ENCODE data around the gene RNF224.
"Not testable (repeated sequence)": the region's sequence is repeated elsewhere in the genome, so short reads cannot be mapped to it uniquely, and the experiment has no call there.

The RNF224 gene

DNA sequence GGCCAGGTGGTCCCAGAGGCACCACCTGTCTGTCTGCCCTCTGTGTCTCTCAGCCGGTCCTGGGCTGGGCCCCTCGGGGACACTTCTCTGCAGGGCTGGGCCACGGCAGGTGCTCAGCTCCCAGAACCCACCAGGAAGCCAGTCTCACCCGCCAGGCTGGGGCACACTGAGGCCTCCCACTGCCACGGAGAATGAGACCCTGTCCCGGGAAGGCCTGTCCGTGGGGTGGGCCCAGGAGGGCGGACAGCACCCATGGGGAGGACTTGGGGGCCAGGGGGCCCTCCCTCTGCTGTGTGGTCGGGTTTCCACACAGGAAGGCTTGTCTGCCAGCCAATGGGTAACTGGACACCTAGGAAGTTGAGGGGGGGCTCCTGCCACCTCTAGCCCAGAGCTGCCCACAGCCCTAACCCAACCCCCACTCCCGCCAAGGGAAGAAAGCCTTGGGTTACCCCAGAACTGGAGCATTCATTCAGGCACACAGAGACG, 9.7 kb downstream of the RNF224 start:
- no peaks in the 10 kb centered on the region for H3K9me3 Mint-ChIP-seq
- H3K36me3 Mint-ChIP-seq (ENCODE audit: insufficient read depth): peaks cover 10% of the 10 kb centered on the region
- peaks cover 8% of the 10 kb centered on the region for H3K27me3 Mint-ChIP-seq
- no peak overlapping the region for H3K27ac Mint-ChIP-seq (ENCODE audit: low read depth)
- ATAC-seq (replicated peaks; ENCODE audit: extremely low read depth, poor library complexity, severe bottlenecking): no peak
- no peak overlapping the region for H3K4me3 Mint-ChIP-seq
- peaks cover 6% of the 10 kb centered on the region for H3K4me1 Mint-ChIP-seq
- no peak for DNase-seq (ENCODE audit: low spot score in 2 of 2)

DNA sequence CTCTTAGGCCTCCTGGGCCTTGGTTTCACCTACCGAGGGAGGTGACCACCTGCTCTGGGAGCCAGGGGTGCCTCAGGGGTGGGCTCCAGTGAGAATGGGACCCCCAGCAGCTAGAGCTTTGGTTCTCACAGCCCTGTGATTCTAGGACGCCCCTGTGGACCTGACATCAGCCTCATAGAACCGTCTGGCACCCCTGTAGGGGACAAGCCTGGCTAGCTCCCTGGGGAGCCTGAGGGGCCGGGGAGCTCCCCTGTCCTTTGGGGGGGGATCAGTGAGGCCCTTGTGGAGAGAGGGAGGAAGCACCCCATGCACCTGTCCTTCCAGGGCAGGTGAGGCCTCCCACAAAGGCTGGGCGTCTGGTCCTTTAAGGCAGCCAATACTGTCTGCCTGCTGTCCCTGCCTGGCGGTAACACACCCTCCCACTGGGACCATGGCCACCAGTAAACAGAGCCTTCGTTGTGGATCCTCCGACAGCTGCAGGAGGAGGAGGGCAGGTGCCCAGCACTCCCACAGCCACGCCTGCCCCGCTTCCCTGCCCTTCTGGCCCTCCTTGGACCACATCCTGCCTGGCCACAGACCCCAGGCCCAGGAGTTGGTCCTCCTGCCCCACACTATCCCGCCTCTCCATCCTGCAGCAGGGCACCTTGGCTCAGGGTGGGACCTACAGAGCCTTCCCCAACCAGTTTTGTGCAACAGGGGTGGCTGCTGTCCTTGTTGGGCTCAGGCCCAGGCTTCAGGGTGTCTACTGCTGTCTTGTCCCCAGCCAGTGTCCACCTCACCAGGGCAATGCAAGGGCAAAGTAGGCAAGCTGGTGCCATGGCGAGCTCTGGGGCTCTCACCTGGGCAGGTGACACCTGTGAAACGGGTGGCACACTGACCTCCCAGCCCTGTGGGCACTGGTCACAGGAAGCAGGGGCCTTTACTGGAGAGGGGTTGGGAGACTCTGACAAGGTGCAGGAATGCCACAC, 10.7 kb downstream of the RNF224 start:
- no peak overlapping the region for H3K27ac Mint-ChIP-seq (ENCODE audit: low read depth)
- ATAC-seq (replicated peaks; ENCODE audit: extremely low read depth, poor library complexity, severe bottlenecking): no peak

DNA sequence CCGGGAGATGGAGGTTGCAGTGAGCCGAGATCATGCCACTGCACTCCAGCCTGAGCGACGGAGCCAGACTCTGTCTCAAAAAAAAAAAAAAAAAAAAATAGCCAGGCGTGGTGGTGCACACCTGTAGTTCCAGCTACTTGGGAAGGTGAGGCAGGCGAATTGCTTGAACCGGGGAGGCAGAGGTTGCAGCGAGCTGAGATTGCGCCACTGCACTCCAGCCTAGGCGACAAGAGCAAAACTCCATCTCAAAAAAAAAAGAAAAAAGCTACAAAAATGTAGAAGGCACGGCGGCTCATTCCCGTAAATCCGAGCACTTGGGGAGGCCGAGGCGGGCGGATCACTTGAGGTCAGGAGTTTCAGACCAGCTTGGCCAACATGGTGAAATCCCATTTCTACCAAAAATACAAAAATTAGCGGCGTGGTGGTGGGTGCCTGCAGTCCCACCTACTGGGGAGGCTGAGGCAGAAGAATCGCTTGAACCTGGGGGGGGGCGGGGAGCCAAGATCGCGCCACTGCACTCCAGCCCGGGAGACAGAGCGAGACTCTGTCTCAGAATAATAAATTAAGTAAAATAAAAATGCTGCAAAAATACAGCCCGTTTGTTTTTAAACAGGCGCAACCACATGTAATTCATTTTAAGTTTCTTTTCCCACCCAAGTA, 12.4 kb downstream of the RNF224 start:
- Mint-ChIP-seq H3K4me3 (peak overlapping the region; percentile 92), H3K4me1 (peaks cover 24% of the 10 kb centered on the region), H3K36me3 (ENCODE audit: insufficient read depth) (peaks cover 25% of the 10 kb centered on the region), H3K27ac (ENCODE audit: low read depth) (peak overlapping the region; percentile 46)
- H3K27me3 Mint-ChIP-seq; DNase-seq (ENCODE audit: low spot score in 2 of 2); ATAC-seq (replicated peaks; ENCODE audit: extremely low read depth, poor library complexity, severe bottlenecking); H3K9me3 Mint-ChIP-seq: not testable (repeated sequence)

More for the DNA sequence above, 10.7 kb downstream of the RNF224 start:
- Mint-ChIP-seq H3K9me3 (no peaks in the 10 kb centered on the region), H3K27me3 (peaks cover 8% of the 10 kb centered on the region), H3K4me3 (no peak overlapping the region), H3K4me1 (peaks cover 16% of the 10 kb centered on the region), H3K36me3 (ENCODE audit: insufficient read depth) (peaks cover 20% of the 10 kb centered on the region)
- no peak for DNase-seq (ENCODE audit: low spot score in 2 of 2)

DNA sequence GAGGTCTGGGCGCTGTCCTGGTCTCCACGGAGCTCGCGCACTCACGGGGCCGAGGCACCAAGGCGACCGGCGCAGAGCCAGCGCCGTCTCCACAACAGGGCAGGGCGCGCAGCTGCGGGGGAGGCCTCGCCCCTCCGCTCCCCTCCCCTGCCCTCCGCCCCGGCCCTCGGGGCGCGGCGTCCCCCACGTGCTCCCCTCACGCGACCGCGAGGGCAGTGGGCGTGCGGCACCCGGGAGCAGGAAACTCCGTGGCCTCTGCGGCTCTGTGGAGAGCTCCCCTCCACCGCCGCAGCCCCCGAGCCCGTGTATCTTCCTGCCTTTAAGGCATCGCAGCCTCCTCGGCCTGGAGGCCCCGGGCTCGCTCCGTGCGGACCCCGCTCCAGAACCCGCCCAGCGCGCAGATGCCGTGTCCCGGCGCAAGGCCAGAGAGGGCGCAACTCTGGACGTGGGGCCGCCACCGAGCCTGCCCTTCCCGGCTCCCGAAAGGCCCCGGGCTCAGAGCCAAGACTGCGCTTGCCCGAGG, 13.1 kb downstream of the RNF224 start:
- ATAC-seq (replicated peaks; ENCODE audit: extremely low read depth, poor library complexity, severe bottlenecking) (peak; percentile 33), DNase-seq (ENCODE audit: low spot score in 2 of 2) (peak in 1 of 2 donors; percentile 65)
- H3K27me3 Mint-ChIP-seq: no peaks in the 10 kb centered on the region
- H3K4me1 Mint-ChIP-seq: peaks cover 24% of the 10 kb centered on the region
- H3K4me3 Mint-ChIP-seq: peak overlapping the region; percentile 92
- H3K36me3 Mint-ChIP-seq (ENCODE audit: insufficient read depth): peaks cover 25% of the 10 kb centered on the region
- H3K27ac Mint-ChIP-seq (ENCODE audit: low read depth): peak overlapping the region; percentile 88
- no peaks in the 10 kb centered on the region for H3K9me3 Mint-ChIP-seq

DNA sequence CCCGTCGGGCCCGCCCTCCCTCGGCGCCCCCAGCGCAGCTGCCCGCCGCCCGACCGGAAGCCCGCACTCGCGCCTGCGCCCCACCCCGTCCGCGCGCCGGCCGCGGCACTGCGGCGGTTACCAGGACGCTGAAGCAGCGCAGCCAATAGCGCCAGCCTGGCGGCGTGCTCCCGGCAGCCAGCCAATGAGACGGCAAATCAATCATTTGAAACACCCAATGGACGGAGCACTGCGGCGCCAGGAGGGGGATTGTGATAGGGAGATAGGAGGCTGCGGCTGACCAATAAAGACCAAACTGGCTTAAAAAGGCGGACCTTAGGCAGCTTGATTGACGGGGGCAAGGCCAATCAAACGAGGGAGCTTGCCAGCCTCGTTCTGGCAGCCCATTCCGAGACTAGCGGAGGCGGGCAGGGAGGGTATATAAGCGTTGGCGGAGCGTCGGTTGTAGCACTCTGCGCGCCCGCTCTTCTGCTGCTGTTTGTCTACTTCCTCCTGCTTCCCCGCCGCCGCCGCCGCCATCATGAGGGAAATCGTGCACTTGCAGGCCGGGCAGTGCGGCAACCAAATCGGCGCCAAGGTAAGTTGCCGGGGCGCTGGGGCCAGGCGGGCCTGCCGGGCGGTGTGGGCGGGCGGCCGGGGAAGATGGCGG, 13.7 kb downstream of the RNF224 start, which contains the start of gene TUBB4B:
Gene TUBB4B (plus strand): TSS at position 447 of the 649 bp plus-strand sequence. CDS start 74 bp downstream, at position 521.
- peak; percentile 91 to 98 for DNase-seq (ENCODE audit: low spot score in 2 of 2)
- Mint-ChIP-seq H3K36me3 (ENCODE audit: insufficient read depth) (peaks cover 25% of the 10 kb centered on the region), H3K4me3 (peak within 1 kb of the TSS; percentile 92), H3K27me3 (no peaks in the 10 kb centered on the region), H3K27ac (ENCODE audit: low read depth) (peak within 1 kb of the TSS; percentile 88), H3K4me1 (peaks cover 24% of the 10 kb centered on the region), H3K9me3 (no peaks in the 10 kb centered on the region)
- peak; percentile 86 for ATAC-seq (replicated peaks; ENCODE audit: extremely low read depth, poor library complexity, severe bottlenecking)

DNA sequence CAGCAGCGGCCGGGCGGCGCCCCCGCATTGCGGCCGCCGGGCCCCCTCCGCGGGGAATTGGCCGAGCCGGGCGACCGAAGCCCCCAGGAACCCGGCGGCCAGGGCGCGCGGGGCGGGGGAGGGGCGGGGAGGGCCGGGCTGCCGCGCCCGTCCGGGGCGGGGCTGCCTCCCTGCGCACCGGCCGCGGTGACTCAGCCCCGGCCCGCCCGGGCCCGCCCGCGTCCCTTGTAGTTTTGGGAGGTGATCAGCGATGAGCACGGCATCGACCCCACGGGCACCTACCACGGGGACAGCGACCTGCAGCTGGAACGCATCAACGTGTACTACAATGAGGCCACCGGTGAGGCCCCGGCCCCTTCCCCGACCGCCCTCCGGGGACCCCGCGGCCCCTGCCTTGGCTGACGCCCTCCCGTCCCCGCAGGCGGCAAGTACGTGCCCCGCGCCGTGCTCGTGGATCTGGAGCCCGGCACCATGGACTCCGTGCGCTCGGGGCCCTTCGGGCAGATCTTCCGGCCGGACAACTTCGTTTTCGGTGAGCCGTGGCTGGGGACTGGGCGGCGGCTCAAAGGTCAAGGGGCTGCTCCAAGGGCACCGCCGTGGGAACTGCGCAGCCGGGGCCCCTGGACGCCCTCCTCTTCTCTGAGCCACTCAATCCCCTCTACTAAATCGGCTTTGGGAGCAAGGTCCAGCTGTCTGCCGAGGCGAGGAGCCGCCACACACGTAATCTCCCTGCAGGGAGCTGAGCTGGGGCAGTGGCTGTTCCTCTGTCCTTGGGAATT, 14.4 kb downstream of the RNF224 start:
- peak overlapping the region; percentile 88 for H3K27ac Mint-ChIP-seq (ENCODE audit: low read depth)
- peaks cover 25% of the 10 kb centered on the region for H3K36me3 Mint-ChIP-seq (ENCODE audit: insufficient read depth)
- H3K4me3 Mint-ChIP-seq: peak overlapping the region; percentile 92
- H3K4me1 Mint-ChIP-seq: peaks cover 24% of the 10 kb centered on the region
- no peaks in the 10 kb centered on the region for H3K9me3 Mint-ChIP-seq
- ATAC-seq (replicated peaks; ENCODE audit: extremely low read depth, poor library complexity, severe bottlenecking) (peak; percentile 17), DNase-seq (ENCODE audit: low spot score in 2 of 2) (no peak)
- no peaks in the 10 kb centered on the region for H3K27me3 Mint-ChIP-seq

DNA sequence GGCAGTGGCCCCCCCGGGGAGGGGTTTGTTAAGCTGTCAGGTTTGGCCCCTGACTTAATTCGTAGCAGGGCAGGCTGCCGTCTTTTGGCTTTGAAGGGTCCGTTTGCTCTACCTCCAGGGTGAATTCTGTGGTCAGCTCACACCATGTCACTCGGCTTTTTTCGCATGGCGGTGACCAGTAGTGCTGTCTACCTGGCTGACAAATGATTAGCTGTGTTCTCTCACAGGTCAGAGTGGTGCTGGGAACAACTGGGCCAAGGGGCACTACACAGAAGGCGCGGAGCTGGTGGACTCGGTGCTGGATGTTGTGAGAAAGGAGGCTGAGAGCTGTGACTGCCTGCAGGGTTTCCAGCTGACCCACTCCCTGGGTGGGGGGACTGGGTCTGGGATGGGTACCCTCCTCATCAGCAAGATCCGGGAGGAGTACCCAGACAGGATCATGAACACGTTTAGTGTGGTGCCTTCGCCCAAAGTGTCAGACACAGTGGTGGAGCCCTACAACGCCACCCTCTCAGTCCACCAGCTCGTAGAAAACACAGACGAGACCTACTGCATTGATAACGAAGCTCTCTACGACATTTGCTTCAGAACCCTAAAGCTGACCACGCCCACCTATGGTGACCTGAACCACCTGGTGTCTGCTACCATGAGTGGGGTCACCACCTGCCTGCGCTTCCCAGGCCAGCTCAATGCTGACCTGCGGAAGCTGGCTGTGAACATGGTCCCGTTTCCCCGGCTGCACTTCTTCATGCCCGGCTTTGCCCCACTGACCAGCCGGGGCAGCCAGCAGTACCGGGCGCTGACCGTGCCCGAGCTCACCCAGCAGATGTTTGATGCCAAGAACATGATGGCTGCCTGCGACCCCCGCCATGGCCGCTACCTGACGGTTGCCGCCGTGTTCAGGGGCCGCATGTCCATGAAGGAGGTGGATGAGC, 15.2 kb downstream of the RNF224 start:
- H3K27ac Mint-ChIP-seq (ENCODE audit: low read depth): peak overlapping the region; percentile 88
- DNase-seq (ENCODE audit: low spot score in 2 of 2) (no peak), ATAC-seq (replicated peaks; ENCODE audit: extremely low read depth, poor library complexity, severe bottlenecking) (no peak)
- H3K4me3 Mint-ChIP-seq: peak overlapping the region; percentile 92
- no peaks in the 10 kb centered on the region for H3K27me3 Mint-ChIP-seq
- no peaks in the 10 kb centered on the region for H3K9me3 Mint-ChIP-seq
- H3K36me3 Mint-ChIP-seq (ENCODE audit: insufficient read depth): peaks cover 25% of the 10 kb centered on the region
- peaks cover 24% of the 10 kb centered on the region for H3K4me1 Mint-ChIP-seq

DNA sequence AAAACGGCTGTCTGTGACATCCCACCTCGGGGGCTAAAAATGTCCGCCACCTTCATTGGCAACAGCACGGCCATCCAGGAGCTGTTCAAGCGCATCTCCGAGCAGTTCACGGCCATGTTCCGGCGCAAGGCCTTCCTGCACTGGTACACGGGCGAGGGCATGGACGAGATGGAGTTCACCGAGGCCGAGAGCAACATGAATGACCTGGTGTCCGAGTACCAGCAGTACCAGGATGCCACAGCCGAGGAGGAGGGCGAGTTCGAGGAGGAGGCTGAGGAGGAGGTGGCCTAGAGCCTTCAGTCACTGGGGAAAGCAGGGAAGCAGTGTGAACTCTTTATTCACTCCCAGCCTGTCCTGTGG, 15.9 kb downstream of the RNF224 start:
- Mint-ChIP-seq H3K4me3 (peak overlapping the region; percentile 92), H3K4me1 (peaks cover 24% of the 10 kb centered on the region), H3K36me3 (ENCODE audit: insufficient read depth) (peaks cover 25% of the 10 kb centered on the region)
- DNase-seq (ENCODE audit: low spot score in 2 of 2); H3K27ac Mint-ChIP-seq (ENCODE audit: low read depth); H3K9me3 Mint-ChIP-seq; ATAC-seq (replicated peaks; ENCODE audit: extremely low read depth, poor library complexity, severe bottlenecking); H3K27me3 Mint-ChIP-seq: not testable (repeated sequence)

DNA sequence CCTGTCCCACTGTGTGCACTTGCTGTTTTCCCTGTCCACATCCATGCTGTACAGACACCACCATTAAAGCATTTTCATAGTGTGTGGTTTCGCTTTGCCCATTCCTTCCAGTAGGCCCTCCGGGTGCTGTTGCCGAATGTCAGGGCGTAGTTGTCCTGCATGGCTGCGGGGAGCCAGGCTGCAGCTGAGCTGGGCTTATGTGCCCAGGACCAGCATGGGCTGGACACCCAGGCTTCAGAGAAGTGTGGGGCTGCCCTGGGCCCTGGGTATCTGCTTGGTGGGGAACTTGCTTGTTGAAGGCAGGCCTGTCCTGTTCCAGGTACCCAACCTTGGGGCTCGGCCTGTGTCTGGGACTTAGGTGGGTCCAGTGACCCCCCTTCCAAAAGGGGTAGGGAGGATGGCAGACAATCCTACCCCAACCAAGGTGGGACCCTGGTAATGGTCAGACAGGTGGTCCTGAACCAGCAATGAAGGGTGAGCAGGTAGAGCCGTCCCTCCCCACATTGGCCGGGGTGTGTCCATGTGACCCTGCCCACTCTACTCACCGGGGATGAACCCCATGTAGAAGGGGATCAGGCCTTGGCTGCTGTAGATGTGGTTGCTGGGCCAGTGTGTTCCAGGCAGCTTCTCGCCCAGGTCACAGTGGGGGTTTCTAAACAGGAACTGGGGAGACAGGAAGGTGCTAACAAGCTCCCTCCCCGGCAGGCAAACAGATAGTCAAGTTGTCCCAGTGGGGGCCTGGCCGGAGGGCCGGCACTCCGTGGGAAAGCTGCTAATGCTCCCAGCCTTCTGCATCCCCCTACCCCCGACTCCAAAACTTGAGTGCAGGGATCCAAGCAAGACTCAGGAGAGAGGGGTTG, 16.6 kb downstream of the RNF224 start:
- Mint-ChIP-seq H3K27me3 (no peaks in the 10 kb centered on the region), H3K36me3 (ENCODE audit: insufficient read depth) (peaks cover 25% of the 10 kb centered on the region), H3K27ac (ENCODE audit: low read depth) (no peak overlapping the region), H3K4me1 (peaks cover 24% of the 10 kb centered on the region), H3K9me3 (no peaks in the 10 kb centered on the region), H3K4me3 (peak overlapping the region; percentile 92)
- ATAC-seq (replicated peaks; ENCODE audit: extremely low read depth, poor library complexity, severe bottlenecking) (no peak), DNase-seq (ENCODE audit: low spot score in 2 of 2) (no peak)

Measured in central memory CD8-positive, alpha-beta T cell (primary cell).